Activated effector memory CD4-positive, alpha-beta T cell treated with anti-CD3 and anti-CD28 coated beads, Interleukin-2, amount 50 U/mL, for 16 hours (primary cell): ENCODE measurements around the gene POLN.
A peak's percentile ranks its signal among the peaks of the same experiment; 100 is the strongest.

Source experiments
- DNase-seq: peaks from one replicate; pipeline ENCODE4 v3.0.0-alpha.2; 2020

The POLN gene

DNA sequence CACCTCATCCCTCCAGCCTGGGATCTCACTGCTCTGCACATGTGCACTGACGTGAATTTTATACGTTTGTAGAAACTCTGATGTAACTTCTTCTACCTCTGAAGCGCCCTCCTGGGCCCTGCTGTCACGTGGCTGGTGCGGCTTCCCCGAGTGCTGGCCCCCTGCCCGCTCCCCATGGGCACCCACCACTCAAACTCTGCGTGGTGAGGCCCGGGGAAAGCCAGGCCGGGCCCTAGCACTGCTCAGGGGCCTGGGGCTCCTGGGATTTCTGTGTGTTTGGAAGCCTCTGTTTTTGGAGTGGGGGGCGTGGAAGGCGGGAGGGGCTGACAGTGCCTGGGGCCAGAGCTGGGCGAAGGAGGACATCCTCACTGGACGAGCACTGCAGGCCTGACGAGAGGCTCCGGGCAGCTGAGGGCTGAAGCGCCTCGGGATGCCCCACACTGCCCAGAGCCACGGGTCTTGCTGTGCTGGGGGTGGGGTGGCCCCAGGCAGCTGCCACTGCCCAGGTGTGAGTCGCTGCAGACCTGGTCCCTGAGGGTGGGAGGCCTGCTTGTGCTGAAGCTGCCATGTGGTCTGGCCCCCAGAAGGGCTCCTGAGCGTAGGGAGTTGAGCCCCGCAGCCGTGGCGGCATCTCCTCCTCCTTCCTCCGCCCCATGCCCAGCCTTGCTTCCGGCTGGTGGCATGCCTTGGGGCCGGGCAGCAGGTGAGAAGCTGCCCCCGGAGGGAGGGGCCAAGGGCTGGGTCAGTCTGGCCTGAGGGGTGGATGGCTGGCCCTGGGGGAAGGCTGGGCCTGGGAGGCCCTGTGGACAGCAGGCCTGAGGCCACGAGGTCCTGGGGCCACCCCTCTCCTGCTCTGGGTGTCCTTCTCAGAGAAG, 175.1 kb downstream of the POLN start:
- peak; percentile 59 for DNase-seq

DNA sequence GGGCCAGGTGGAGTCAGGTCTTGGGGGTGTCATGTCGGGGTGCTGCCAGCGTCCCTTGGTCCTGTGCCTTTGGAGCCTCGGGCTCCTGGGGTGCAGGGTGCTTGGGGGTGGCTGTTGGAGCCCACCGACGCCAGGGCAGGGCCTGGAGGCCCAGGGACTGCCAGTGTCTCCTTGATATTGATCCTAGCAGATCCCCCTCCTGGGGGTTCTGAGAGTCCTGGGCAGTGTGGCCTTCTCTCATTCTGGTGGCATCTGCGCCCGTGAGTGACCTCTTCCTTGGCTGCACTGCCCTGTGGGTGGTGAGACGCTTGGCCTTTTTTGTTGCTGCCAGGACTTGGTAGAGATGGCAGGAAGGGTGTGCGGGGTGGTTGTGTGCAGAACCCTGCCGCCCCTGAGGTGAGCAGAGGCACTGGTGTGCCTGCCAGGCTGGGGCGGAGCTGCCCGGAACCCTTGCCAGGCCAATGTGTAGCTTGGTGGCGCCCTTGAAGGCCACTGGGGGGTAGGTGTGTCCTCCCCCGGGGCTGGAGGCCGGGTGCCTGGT, 175.8 kb downstream of the POLN start:
- DNase-seq, result peak; percentile 53

- DNase-seq, result peak; percentile 59
These were observed 176.6 kb downstream of the POLN start for GRCh38 chr4:2065106-2065930.

GRCh38 chr4:2064276-2064991, 177.5 kb downstream of the POLN start:
- no peak for DNase-seq

DNA sequence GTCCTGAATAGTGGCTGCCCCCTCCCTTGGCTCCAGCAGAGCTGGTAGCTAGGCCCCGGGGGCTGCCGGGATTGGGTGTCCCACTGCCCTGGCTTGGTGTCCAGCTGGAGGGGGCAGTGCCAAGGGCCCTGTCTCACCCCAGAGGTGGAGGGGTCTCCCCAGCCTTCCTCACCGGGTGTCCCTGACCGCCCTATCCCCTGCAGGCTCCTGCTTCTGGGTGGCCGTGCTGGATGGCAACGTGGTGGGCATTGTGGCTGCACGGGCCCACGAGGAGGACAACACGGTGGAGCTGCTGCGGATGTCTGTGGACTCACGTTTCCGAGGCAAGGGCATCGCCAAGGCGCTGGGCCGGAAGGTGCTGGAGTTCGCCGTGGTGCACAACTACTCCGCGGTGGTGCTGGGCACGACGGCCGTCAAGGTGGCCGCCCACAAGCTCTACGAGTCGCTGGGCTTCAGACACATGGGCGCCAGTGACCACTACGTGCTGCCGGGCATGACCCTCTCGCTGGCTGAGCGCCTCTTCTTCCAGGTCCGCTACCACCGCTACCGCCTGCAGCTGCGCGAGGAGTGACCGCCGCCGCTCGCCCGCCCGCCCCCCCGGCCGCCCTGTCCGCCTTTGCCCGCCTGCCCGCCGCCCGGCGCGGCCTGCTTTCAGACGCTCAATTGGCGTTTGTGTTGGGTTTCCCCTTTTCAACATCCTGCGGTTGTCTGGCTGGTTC, 178.2 kb downstream of the POLN start:
- DNase-seq, result no peak

- no peak for DNase-seq
These were observed 179.0 kb downstream of the POLN start for GRCh38 chr4:2062808-2063524.

DNA sequence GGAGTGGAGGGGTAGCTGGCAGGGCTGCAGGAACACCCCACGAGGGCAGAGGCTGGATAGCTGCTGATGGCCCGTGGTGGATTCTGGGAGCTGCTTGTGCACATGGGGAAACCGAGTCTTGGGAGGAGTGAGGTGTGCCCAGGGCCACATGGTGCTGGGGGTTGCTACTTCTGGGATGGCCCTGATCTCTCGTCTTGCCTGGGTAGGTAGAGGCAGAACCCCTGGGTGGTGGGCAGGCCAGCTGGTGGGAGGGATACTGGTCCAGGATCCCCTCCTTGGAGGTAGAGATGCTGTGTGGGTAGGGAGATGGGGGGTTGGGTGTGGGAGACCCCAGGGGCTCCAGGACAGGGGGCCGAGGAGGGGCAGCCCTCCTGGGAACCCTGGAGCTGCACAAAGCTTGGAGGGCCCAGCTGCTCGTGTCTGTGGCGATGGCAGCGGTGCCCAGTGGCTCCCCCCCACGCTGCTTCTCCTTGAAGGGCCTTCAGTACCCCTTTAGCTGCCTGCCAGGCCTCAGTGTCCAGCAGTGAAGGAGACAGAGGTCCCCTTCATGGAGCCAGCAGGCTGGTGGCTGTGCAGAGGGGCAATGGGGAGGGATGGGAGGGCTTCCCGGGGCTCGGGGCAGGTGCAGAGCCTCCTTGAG, 179.6 kb downstream of the POLN start:
- DNase-seq, result no peak

DNA sequence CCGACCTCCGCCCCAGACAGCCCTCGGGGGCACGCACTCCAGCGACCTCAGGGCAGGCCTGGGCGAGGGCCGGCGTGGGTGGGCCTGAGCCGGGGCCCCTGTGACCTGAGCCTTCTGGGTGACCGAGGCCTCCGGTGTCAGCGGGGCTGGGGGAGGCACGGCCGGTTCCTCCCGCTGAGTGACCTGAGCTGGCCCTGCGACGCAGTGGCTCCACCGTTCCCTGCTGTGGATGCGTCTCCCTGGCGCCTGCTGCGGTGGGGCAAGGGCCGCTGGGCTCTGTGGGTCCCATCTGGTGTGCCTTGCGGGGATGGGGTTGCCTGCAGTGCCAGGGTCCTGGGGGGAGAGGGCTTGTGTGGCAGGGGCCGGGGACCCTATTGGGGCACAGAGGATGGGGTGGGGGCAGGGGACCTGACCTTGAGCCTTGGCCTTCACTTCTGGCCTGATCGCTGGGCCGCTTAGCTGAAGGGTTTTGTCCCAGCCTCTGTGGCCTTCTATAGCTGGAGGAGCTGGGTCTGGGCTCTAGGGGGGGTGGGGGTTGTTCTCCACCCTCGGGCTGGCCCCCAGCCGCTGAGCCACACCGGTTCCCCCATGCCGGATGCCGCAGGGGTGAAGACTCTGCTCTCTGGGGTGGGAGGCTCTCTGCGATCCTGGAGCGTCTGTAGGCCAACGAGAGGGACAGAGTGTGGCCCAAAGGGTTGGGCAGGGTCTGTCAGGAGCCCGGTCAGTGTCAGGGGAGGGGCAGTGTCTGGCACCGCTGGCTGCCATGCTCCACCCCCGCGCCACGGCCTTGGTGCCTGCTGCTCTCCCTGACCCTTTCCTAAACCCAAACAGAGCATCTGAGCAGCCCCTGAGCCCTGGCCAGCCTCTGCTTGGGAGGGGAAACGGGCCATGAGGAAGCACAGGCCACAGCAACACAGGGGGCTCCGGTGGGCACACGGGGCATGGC, 180.5 kb downstream of the POLN start:
- no peak for DNase-seq

GRCh38 chr4:2060611-2061185, 181.2 kb downstream of the POLN start:
- DNase-seq, result no peak

DNA sequence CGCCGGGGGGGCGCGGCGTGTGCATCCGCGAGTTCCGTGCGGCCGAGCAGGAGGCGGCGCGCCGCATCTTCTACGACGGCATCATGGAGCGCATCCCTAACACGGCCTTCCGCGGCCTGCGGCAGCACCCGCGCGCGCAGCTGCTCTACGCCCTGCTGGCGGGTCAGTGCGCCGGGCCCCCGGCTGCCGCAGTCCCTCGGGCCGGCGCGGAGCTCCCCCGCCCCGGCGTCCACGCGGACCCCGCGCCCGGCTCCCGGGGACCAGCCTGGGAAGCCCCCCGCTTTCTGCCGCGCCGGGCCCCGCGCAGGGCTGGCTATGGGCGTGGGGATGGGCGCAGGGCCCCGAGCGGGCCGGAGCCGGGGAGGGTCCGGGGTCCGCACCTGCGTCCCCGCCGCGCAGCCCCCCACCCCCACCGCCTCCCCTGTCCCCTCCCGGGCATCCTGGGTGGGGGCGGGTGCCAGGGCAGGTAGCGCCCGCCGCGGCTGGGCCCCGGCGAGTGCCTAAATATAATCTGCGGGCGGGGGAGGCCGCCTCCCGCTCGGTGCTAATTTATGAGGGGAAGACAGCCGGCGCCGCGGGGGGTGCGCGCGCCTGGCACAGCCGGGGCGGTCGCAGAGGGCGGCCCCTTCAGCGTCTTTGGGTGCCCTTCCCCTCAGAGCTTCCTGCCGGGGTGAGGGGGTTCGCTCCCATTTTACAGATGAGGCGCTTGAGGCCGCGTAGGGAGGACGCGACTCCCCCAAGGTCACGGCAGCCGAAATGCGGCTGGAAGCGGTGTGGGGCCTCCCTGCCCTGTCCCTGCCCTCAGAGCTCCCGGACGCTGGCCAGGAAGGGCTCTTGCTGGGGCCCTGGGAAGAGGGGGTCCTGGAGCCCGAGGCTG, 182.0 kb downstream of the POLN start:
- no peak for DNase-seq

GRCh38 chr4:2059046-2059725, 182.7 kb downstream of the POLN start, which contains the start of gene NAT8L:
Gene NAT8L (plus strand): TSS chr4:2059327. CDS start chr4:2059512, 185 bp downstream.
- no peak for DNase-seq

- no peak for DNase-seq
These were observed 183.5 kb downstream of the POLN start for GRCh38 chr4:2058264-2059045.

- DNase-seq, result no peak
These were observed 184.4 kb downstream of the POLN start for GRCh38 chr4:2057382-2058065.

GRCh38 chr4:2054217-2054616, 187.7 kb downstream of the POLN start:
- peak; percentile 10 for DNase-seq

GRCh38 chr4:2051086-2051485, 190.8 kb downstream of the POLN start:
- no peak for DNase-seq

- no peak for DNase-seq
These were observed 192.1 kb downstream of the POLN start for GRCh38 chr4:2049811-2050210.
